Endothelial cell of umbilical vein (primary cell): Measurements from ENCODE around the gene MTX1. TPM values are rescaled to one million over a fixed set of nuclear protein-coding genes. Genes with fewer than 3 reads are reported as not detected.

Experiments used
- BruUV-seq: library from RNA; stranded (reverse); fragments of 400-500 nt; replicated peaks from 2 replicates; lab custom pipeline; 2021; lab: Mats Ljungman, UMichigan
- CTCF ChIA-PET: fragments of 300-600, 350-600 bp; sonication (Branson Sonifier 250); formaldehyde crosslinking; loops from one replicate; lab custom pipeline; 2021; ENCODE audit warnings: antibody characterized with exemption, inconsistent platforms; lab: Charles Lee
- POLR2A ChIA-PET: fragments of 300-600, 350-600 bp; sonication (Branson Sonifier 250); formaldehyde crosslinking; loops from one replicate; lab custom pipeline; 2021; ENCODE audit warnings: antibody characterized with exemption, inconsistent platforms; lab: Charles Lee
- DNase-seq: peaks from one replicate; pipeline ENCODE4 v3.0.0-alpha.2; 2011; ENCODE audit warnings: low read depth, low spot score
- FAIRE-seq: peaks from 2 replicates; lab custom pipeline; 2011; peaks lifted over from hg19 to GRCh38; lab: Jason Lieb, UNC
- H2AFZ ChIP-seq: 2 replicates; pipeline ENCODE4 v1.6.0; 2012; ENCODE audit warnings: low read depth, low read length, control low read depth, inconsistent platforms
- H3K27ac ChIP-seq: 2 replicates; pipeline ENCODE4 v1.5.1; 2011; ENCODE audit warnings: low read depth, mild to moderate bottlenecking, control low read depth, low read length, moderate library complexity; ENCODE audit not compliant: insufficient read depth
- H3K27me3 ChIP-seq, 2 experiments: 2 replicates each; pipeline versions ENCODE4 v1.6.0 to v1.6.1; 2011; ENCODE audit warnings: low read length in 2 of 2, mixed read lengths in 1 of 2; ENCODE audit not compliant: control insufficient read depth in 2 of 2, insufficient read depth in 2 of 2
- H3K36me3 ChIP-seq, 2 experiments: 2 replicates in 1 of 2; 3 replicates in 1 of 2; pipeline ENCODE4 v1.5.1; 2011; ENCODE audit warnings: low read length in 2 of 2, mild to moderate bottlenecking in 1 of 2, moderate library complexity in 1 of 2; ENCODE audit not compliant: control insufficient read depth in 2 of 2, insufficient read depth in 2 of 2; ENCODE audit errors: extremely low read depth in 1 of 2
- H3K4me1 ChIP-seq: 3 replicates; pipeline ENCODE4 v1.5.1; 2011; ENCODE audit warnings: mild to moderate bottlenecking, low read length; ENCODE audit not compliant: control insufficient read depth, insufficient read depth; ENCODE audit errors: extremely low read depth
- H3K4me2 ChIP-seq: 2 replicates; pipeline ENCODE4 v1.6.1; 2011; ENCODE audit warnings: low read length, control low read depth, mixed read lengths; ENCODE audit not compliant: insufficient read depth
- H3K4me3 ChIP-seq, 3 experiments: fragments of 200-600 bp in 1 of 3; sonication (generic), shearing (Covaris generic) in 1 of 3; replicated peaks in 1 of 3; 2 replicates each; pipeline ENCODE4 v1.5.1; 2011 to 2016; ENCODE audit warnings: control low read depth in 3 of 3, low read length in 3 of 3, mild to moderate bottlenecking in 2 of 3, inconsistent platforms in 1 of 3, low read depth in 1 of 3, moderate library complexity in 1 of 3; ENCODE audit not compliant: insufficient read depth in 1 of 3
- H3K79me2 ChIP-seq: 2 replicates; pipeline ENCODE4 v1.6.0; 2012; ENCODE audit warnings: low read length, inconsistent platforms; ENCODE audit not compliant: control insufficient read depth, insufficient read depth
- H3K9ac ChIP-seq: replicated peaks from 2 replicates; pipeline ENCODE3; 2011; ENCODE audit warnings: low read length, control low read depth; ENCODE audit not compliant: insufficient read depth; ENCODE audit errors: extremely low read depth
- H3K9me1 ChIP-seq: replicated peaks from 3 replicates; pipeline ENCODE4 v1.6.0; 2011; ENCODE audit warnings: mild to moderate bottlenecking, low read length; ENCODE audit not compliant: control insufficient read depth, insufficient read depth; ENCODE audit errors: extremely low read depth
- H3K9me3 ChIP-seq: replicated peaks from 2 replicates; pipeline ENCODE4 v1.5.1; 2012; ENCODE audit warnings: low read length, inconsistent platforms; ENCODE audit not compliant: control insufficient read depth, insufficient read depth
- H4K20me1 ChIP-seq: replicated peaks from 2 replicates; pipeline ENCODE3; 2011; ENCODE audit warnings: mild to moderate bottlenecking, low read length; ENCODE audit not compliant: control insufficient read depth, insufficient read depth; ENCODE audit errors: extremely low read depth
- CTCF ChIP-seq, 2 donors: IDR thresholded peaks; 1 replicate in 1 of 2; 2 replicates in 1 of 2; pipeline ENCODE4 v1.5.1; 2011; ENCODE audit warnings: low read length in 2 of 2, mild to moderate bottlenecking in 2 of 2, moderate library complexity in 2 of 2, control low read depth in 1 of 2, inconsistent platforms in 1 of 2, low read depth in 1 of 2; ENCODE audit not compliant: insufficient read depth in 1 of 2; ENCODE audit errors: extremely low read depth in 1 of 2
- EZH2 ChIP-seq: IDR thresholded peaks from 2 replicates; pipeline ENCODE4 v1.6.1; 2012; ENCODE audit warnings: borderline replicate concordance, low read depth, mild to moderate bottlenecking, moderate library complexity, low read length, inconsistent platforms; ENCODE audit not compliant: severe bottlenecking
- FOS ChIP-seq: IDR thresholded peaks from 2 replicates; pipeline ENCODE4 v1.6.1; 2011; ENCODE audit warnings: mild to moderate bottlenecking, low read length, moderate library complexity, borderline replicate concordance; ENCODE audit not compliant: insufficient read depth
- GATA2 ChIP-seq: IDR thresholded peaks from 2 replicates; pipeline ENCODE4 v1.7.0; 2011; ENCODE audit warnings: low read depth, mild to moderate bottlenecking, moderate library complexity, mixed read lengths, low read length; ENCODE audit not compliant: insufficient read length, insufficient read depth
- JUN ChIP-seq: IDR thresholded peaks from 2 replicates; pipeline ENCODE4 v1.6.1; 2011; ENCODE audit warnings: borderline replicate concordance, low read depth; ENCODE audit not compliant: insufficient read length, insufficient read depth
- MAX ChIP-seq: IDR thresholded peaks from 2 replicates; pipeline ENCODE4 v1.6.1; 2011; ENCODE audit not compliant: insufficient read depth, insufficient read length
- MYC ChIP-seq: IDR thresholded peaks from one replicate; pipeline ENCODE4 v1.6.1; 2011; ENCODE audit warnings: mild to moderate bottlenecking, low read depth, low read length
- POLR2A ChIP-seq: IDR thresholded peaks from 2 replicates; pipeline ENCODE4 v1.6.1; 2012; ENCODE audit warnings: low read depth, mild to moderate bottlenecking, control low read depth, low read length
- POLR2AphosphoS5 ChIP-seq: IDR thresholded peaks from 2 replicates; pipeline ENCODE4 v1.6.1; 2012; ENCODE audit warnings: low read depth, mild to moderate bottlenecking, control low read depth, low read length, moderate library complexity; ENCODE audit not compliant: insufficient read depth
- dilution Hi-C: fragments of 300-500 bp; cut with MboI; formaldehyde crosslinking; loops from one replicate; pipeline ENCODE4 v1.15.0; 2019; ENCODE audit warnings: low sequenced_read_pairs; ENCODE audit not compliant: extremely low pct_ligation_motif_present
- intact Hi-C: fragments of 100-400 bp; cut with micrococcal nuclease; formaldehyde crosslinking; loops from one replicate; pipeline ENCODE4 v1.10.0; 2022
- polyA plus RNA-seq, 4 experiments: library from polyadenylated mRNA; depleted of rRNA in 3 of 4; stranded (reverse) in 3 of 4; unstranded in 1 of 4; fragments of >200 nt; gene quantifications; 2 replicates each; pipeline versions ENCODE4 v1.2.1 to v1.2.3, GENCODE V29; 2011 to 2012; ENCODE audit warnings: missing spikeins in 1 of 4
- total RNA-seq: library from RNA; stranded (reverse); gene quantifications from 2 replicates; pipeline ENCODE4 v1.2.3, GENCODE V29; 2021

The MTX1 gene
- total and polyA plus RNA-seq, 2 donors (not counting 3 experiments of a cell fraction or from before 2014, with no cell fraction given) = 53.0 to 109 TPM

GRCh38 chr1:155187456-155187891 is 21.0 kb upstream of the MTX1 start:
- no peak overlapping the region for H3K27ac ChIP-seq
- no peak for TF ChIP-seq FOS
- TF ChIP-seq CTCF (IDR thresholded peaks at IDR 0.05; ENCODE audit: extremely low read depth in 1 of 2, insufficient read depth in 1 of 2, low read depth in 1 of 2, low read length in 2 of 2) = no peak
- no peak for TF ChIP-seq POLR2A
- no peak for TF ChIP-seq GATA2
- TF ChIP-seq POLR2AphosphoS5 = no peak
- no peak for TF ChIP-seq JUN
- TF ChIP-seq MAX = no peak
- no peak for TF ChIP-seq EZH2
- TF ChIP-seq MYC = no peak
- H3K4me3 ChIP-seq = no peak overlapping the region
- no peak overlapping the region for H3K4me2 ChIP-seq
- no peaks in the 10 kb centered on the region for H3K36me3 ChIP-seq
- H3K4me1 ChIP-seq = no peaks in the 10 kb centered on the region
- CTCF ChIA-PET = interaction anchor here (1.0 to 1.7 kb wide), 2 partner anchors 16 to 20 kb away, joined by 3 to 6 read pairs; no protein-coding TSS in a partner anchor
- no peaks in the 10 kb centered on the region for H3K9me3 ChIP-seq
- no peaks in the 10 kb centered on the region for H3K27me3 ChIP-seq
- no peaks in the 10 kb centered on the region for H3K79me2 ChIP-seq
- dilution Hi-C loops = no loop called here
- H2AFZ ChIP-seq = no peak overlapping the region
- no peak for FAIRE-seq
- POLR2A ChIA-PET = no interaction called here
- no peak for DNase-seq
- no TSS peak for BruUV-seq
- no peaks in the 10 kb centered on the region for H3K9me1 ChIP-seq
- intact Hi-C loops = no loop called here
- H3K9ac ChIP-seq = no peak overlapping the region
- H4K20me1 ChIP-seq = no peaks in the 10 kb centered on the region
